GM18870 (cell line): ENCODE data around the gene DUSP5.

Source experiments
- ATAC-seq: cut with Tn5 transposase; IDR thresholded peaks from one replicate; pipeline ENCODE4 v1.9.1; 2021; ENCODE audit warnings: moderate library complexity; ENCODE audit not compliant: unreplicated experiment

DUSP5 gene

DNA sequence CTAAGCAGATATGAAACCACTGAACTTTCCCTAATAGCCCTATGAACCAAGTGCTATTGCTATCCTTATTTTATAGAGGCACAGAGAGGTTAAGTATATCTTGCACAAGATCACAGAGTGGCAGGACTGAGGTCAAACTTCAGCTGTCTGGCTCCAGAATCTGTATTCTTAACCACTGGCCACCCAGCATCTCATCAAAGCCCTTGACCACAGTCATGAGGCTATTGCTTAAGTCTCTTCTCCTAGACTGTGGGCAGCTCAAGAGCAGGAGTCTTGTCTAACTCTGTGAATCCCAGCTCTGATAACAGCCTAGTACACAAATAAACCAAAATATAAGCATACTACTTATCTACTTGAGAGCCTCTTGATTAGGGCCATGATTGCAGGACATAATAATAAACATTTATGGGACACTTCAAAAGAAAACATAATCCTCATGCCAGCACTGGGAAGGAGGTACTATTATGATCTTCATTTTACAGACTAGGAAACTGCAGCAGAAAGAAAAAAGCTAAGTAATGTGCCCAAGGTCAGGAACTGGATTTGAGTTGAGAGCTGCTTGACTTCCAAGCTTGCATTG lies 47.3 kb downstream of the DUSP5 start:
- no peak for ATAC-seq

DNA sequence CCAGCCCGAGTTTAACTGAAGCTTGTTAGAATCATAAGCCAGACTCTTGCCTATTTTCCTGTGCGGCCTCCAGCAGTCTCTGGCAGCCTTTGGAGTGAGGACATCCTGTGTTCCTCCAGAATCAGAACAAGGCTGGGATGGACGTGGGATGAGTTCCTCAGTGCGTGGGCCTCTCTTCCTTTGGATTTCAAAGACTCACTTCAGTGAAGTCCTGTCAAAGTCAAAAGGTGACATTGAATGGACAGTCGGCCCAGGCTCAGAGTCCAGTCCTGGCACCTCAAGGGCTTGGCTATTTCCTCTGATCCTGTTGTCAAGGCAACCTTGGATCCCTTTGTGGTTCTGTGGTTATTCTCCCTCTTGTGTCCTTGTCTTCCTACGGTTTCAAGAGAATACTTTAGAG lies 48.4 kb downstream of the DUSP5 start:
- no peak for ATAC-seq

DNA sequence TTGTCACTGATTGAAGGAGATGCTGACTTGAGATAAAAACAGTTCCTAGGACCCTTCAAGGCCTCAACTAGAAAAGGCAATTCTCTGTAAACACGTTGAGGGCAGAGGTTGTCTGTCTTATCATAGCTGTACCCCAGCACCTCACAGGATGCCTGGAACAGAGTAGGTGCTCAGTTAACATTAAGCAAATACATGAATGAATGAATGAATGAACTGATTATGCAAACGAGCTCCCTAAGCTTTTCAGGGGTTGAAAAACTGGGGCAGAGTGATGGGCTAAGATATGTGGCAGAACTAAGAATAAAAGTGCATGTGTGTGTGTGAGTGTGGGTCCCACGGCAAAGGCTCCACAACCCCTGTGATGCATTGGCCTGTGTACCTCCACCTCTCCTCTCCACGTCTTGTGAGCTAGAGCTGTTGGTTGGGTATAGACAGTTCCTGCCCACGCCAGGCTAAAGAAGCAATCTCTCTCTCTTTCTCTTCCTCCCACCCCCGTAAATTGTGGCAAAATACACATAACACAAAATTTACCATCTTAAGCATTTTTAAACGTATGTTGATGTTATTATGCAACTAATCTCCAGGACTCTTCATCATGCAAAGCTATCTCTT lies 48.9 kb downstream of the DUSP5 start:
- ATAC-seq: no peak

DNA sequence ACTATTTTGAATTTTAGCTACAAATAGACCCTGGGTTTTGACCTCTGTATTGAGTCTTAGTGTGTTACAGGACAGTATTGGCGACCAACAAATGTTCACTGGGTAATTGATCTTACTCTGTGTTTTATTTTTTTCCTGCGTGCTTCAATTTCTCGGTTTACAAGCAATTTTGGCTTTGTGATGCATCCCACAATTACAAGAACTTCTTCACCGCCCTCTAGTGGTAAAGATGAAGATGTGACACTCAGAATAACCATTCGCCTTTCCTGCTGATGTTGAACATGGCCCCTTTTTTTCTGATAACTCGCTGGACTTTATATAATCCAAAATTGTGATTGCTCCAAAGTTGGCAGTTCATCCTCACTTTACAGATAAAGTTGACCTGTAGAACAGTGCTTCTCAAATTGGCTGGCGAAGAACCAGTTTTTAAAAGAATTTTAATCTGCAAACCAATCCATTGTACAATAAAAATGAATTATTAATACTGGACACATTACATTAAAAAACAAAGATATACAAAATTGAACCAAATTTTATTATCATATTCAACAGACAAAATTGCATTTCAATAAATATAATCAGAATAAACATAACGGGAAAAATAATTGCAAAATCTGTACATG lies 49.5 kb downstream of the DUSP5 start:
- no peak for ATAC-seq

DNA sequence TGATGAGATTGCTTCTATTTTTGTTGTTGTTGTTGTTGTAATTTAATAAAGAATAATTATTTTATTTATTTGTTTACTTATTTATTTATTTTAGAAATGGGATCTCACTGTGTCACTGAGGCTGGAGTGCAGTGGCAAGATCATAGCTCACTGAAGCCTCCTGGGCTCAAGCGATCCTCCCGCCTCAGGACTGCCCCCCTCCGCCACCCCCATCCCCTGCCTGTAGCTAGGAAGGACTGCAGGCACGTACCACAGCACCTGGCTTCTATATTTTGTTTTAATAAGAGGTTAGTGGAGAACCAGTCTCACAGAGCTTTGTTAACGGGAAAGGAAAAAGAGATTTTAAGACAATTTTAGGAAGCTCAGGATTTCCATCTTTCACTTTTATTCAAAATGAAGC lies 50.3 kb downstream of the DUSP5 start:
- ATAC-seq: no peak

DNA sequence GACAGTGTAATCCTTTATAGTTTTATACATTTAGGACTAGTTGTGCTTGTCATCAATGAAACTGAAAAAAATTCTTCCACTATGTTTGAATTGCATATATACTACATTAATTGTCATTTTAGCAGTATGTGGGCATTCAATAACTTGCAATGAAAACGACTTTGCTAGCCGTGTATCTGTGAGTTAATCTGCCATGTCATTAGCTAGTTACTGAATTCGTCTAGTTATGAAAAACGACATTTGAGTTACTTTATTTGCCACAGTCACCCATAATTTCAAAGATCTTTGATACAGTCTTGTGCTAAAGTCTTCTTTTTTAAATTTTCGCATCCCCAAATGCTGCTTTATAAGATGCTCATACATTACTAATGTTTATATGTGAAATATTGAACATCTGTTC lies 51.5 kb downstream of the DUSP5 start:
- ATAC-seq: no peak

DNA sequence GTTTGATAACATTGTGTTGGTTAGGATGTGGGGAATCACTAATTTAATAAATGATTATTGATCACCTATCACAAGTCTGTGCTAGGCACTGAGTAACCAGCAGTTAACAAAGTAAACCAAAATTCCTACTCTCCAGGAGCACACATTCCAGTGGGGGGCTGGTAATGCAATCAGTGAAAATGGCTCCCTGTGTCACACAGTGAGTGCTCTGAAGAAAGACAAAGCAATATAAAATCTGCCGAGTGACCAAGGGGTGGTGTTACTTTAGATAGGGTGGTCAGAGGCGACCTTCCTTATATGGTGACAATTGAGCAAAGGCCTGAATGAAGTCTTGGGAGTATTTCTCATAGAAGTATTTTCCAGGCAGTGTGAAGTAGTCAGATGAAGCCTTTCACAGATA lies 56.2 kb downstream of the DUSP5 start:
- no peak for ATAC-seq

DNA sequence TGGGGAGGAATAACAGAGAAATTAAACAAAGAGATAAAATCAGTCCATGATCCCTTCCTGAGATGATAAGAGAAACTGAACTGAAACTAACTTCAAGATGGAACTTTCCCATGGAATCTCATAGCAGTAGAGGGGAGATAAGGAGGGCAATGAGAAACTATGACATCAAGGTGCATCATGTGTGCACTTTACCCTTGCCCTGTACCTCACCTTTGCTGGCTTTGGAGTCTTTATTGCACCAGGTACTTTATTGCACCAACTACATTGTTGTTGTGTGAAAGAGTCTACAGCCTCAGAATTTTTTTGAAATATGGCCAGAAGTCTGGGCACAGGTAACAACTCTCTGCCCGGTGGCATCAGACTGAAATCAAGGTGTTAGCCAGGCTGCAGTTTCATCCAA lies 58.6 kb downstream of the DUSP5 start:
- no peak for ATAC-seq

DNA sequence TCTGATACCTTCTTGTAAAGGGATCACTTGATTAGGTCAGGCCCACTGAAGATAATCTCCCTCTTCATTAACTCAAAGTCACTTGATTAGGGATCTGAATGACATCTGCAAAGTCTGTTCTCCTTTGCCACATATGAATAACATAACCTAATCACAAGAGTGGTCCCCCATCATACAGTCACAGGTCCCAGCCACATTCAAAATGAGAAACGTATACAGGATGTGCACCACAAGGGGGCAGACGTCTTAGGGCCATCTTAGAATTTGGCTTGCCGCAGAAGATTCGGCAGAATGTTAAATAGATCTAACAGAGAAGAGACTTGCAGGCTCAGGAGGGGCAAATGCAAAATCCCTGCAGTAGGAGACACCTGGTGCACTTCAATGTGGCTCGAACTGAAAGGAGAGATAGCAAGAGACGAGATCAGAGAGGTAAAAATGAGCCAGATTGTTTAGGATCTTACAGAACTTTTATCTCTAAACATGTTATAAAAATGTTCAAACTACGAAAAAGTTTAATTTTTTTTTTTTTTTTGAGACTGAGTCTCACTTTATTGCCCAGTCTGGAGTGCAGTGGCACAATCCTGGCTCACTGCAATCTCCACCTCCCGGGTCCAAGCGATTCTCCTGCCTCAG lies 59.4 kb downstream of the DUSP5 start:
- peak; percentile 60 for ATAC-seq

DNA sequence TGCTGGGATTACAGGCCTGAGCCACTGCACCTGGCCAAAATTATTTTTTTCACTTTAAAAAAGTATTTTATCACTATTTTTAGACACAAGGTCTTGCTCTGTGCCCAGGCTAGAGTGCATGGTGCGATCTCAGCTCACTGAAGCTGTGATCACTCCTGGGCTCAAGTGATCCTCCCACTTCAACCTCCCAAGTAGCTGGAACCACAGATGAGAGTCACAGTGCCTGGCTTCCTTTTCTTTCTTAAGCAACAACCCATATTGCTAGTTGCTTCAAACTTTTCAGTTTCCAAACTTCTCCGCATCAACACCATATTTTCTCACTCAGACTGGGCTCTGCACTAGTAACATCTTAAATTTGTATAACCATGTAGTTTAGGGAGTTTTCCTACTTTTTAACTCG lies 60.3 kb downstream of the DUSP5 start:
- no peak for ATAC-seq

DNA sequence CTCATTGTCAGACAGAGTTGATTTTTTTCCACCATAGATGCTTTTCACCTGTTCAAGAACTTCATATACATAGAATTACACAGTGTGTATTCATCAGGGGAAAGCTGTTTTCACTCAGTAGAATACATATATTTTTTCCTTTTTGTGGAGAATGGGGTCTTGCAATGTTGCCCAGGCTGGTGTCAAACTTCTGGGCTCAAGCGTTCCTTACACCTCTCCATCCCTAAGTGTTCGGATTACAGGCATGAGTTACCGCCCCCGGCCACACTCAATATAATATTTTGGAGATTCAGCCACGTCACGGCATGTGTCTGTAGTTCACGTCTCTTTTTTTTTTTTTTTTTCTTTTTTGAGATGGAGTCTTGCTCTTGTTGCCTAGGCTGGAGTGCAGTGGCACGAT lies 62.3 kb downstream of the DUSP5 start:
- no peak for ATAC-seq
